Smooth muscle cell (in vitro differentiated cells): Measurements from ENCODE around the gene CERS4. TPM values are rescaled to one million over a fixed set of nuclear protein-coding genes. Genes with fewer than 3 reads are reported as not detected.

Source experiments
- DNase-seq: peaks from one replicate; lab custom pipeline; 2025; ENCODE audit not compliant: unreplicated experiment; lab: John Stamatoyannopoulos, UW
- H2AFZ ChIP-seq: fragments of 200-600 bp; sonication (generic); 2 replicates; pipeline ENCODE4 v1.6.0; 2016; ENCODE audit warnings: antibody characterized with exemption, low read depth, mild to moderate bottlenecking
- H3F3A ChIP-seq: fragments of 200-600 bp; sonication (generic); 2 replicates; pipeline ENCODE4 v1.6.0; 2017; ENCODE audit warnings: antibody characterized with exemption, low read depth
- H3K27ac ChIP-seq: fragments of 200-600 bp; sonication (generic); 2 replicates; pipeline ENCODE4 v1.5.1; 2016; ENCODE audit warnings: low read depth, mild to moderate bottlenecking
- H3K27me3 ChIP-seq: fragments of 200-600 bp; sonication (generic); 2 replicates; pipeline ENCODE4 v1.6.1; 2016; ENCODE audit warnings: low read depth, mild to moderate bottlenecking
- H3K36me3 ChIP-seq: fragments of 200-600 bp; sonication (generic); 2 replicates; pipeline ENCODE4 v1.5.1; 2016; ENCODE audit warnings: low read depth
- H3K4me1 ChIP-seq: fragments of 200-600 bp; sonication (generic); 2 replicates; pipeline ENCODE4 v1.5.1; 2016; ENCODE audit warnings: low read depth
- H3K4me2 ChIP-seq: fragments of 200-600 bp; sonication (generic); 2 replicates; pipeline ENCODE4 v1.6.0; 2016; ENCODE audit warnings: mild to moderate bottlenecking
- H3K4me3 ChIP-seq: fragments of 200-600 bp; sonication (generic); 2 replicates; pipeline ENCODE4 v1.5.1; 2016; ENCODE audit warnings: mild to moderate bottlenecking
- H3K79me2 ChIP-seq: fragments of 200-600 bp; sonication (generic); 2 replicates; pipeline ENCODE4 v1.6.0; 2016; ENCODE audit warnings: low read depth, mild to moderate bottlenecking
- H3K9ac ChIP-seq: fragments of 200-600 bp; sonication (generic); 2 replicates; pipeline ENCODE4 v1.6.0; 2016; ENCODE audit warnings: low read depth
- H3K9me3 ChIP-seq: fragments of 200-600 bp; sonication (generic); replicated peaks from 2 replicates; pipeline ENCODE4 v1.5.1; 2016; ENCODE audit warnings: low read depth
- H4K20me1 ChIP-seq: fragments of 200-600 bp; sonication (generic); 2 replicates; pipeline ENCODE4 v1.6.0; 2016; ENCODE audit warnings: low read depth
- WGBS: methylation state at CpG from one replicate; pipeline ENCODE4 v1.1.7; 2016; ENCODE audit warnings: low lambda C conversion rate; 5-methylcytosine and 5-hydroxymethylcytosine counted together
- polyA plus RNA-seq: library from polyadenylated mRNA; unstranded; fragments of >200 nt; fragmentation: Nextera tagmentation; extraction: Ambion mirVana; gene quantifications from 2 replicates; pipeline ENCODE4 v1.2.1, GENCODE V29; 2016
- total RNA-seq: library from RNA; depleted of rRNA; stranded (reverse); fragments of >200 nt; gene quantifications from 2 replicates; pipeline ENCODE4 v1.2.3, GENCODE V29; 2014
- TF ChIP-seq, protein P1 (sequence below): fragments of 200-600 bp; sonication (generic); IDR thresholded peaks from 2 replicates; pipeline ENCODE4 v1.5.1; 2017; ENCODE audit warnings: borderline replicate concordance, mild to moderate bottlenecking, antibody characterized with exemption; ENCODE audit not compliant: insufficient read depth, poor library complexity, severe bottlenecking

CERS4 gene
- total and polyA plus RNA-seq, 2 experiments from 2014 or later, result 19.9 to 20.9 TPM

DNA sequence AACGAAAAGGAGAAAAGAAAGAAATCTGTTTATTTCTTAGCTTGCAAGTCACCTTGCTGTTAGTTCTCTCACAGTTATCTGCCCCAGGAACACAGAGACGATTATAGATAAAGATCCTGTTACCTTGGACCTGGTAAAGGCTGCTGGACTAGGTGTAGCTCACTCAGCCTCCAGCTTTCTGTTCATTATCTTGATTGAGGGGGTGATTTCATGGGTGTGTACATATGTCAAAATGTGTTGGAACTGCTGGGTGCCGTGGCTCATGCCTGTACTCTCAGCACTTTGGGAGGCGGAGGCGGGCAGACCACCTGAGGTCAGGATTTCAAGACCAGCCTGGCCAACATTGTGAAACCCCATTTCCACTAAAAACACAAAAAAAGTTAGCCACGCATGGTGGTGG lies 27.9 kb downstream of the CERS4 start:
- Histone ChIP-seq H3K79me2 (no peaks in the 10 kb centered on the region), H2AFZ (no peak overlapping the region), H3K9ac (no peak overlapping the region), H3K27me3 (no peaks in the 10 kb centered on the region), H3K36me3 (no peaks in the 10 kb centered on the region), H3K9me3 (no peaks in the 10 kb centered on the region), H3F3A (peaks cover 7% of the 10 kb centered on the region), H3K4me3 (no peak overlapping the region), H3K27ac (no peak overlapping the region), H4K20me1 (peaks cover 14% of the 10 kb centered on the region), H3K4me1 (peaks cover 16% of the 10 kb centered on the region), H3K4me2 (no peak overlapping the region)
- 86% methylated on average over 6 of the region's 6 CpGs for WGBS
- no peak for DNase-seq
- TF ChIP-seq, protein P1, sequence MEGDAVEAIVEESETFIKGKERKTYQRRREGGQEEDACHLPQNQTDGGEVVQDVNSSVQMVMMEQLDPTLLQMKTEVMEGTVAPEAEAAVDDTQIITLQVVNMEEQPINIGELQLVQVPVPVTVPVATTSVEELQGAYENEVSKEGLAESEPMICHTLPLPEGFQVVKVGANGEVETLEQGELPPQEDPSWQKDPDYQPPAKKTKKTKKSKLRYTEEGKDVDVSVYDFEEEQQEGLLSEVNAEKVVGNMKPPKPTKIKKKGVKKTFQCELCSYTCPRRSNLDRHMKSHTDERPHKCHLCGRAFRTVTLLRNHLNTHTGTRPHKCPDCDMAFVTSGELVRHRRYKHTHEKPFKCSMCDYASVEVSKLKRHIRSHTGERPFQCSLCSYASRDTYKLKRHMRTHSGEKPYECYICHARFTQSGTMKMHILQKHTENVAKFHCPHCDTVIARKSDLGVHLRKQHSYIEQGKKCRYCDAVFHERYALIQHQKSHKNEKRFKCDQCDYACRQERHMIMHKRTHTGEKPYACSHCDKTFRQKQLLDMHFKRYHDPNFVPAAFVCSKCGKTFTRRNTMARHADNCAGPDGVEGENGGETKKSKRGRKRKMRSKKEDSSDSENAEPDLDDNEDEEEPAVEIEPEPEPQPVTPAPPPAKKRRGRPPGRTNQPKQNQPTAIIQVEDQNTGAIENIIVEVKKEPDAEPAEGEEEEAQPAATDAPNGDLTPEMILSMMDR, result no peak

DNA sequence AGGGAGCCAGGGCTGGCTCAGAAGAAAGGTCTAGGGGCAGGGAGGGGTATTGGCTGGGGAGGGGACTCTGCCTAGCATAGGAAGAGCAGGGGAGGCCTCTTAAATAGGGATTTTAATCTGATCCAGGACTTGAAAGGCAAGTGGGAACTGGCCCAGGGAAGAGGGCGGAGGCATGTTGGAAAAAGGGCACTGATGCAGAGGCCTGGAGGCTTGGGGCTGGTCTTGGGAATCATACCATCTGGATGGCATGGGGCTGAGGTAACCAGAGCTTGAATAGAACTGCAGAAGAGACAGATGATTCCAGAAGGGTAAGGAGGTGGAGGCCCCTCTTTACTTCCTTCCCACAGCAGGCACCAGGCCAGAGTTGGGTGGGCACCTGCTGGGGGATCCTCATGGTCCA lies 29.1 kb downstream of the CERS4 start:
- H3K79me2 ChIP-seq, result no peaks in the 10 kb centered on the region
- no peak overlapping the region for H3K4me2 ChIP-seq
- DNase-seq, result no peak
- H2AFZ ChIP-seq, result no peak overlapping the region
- no peaks in the 10 kb centered on the region for H3K27me3 ChIP-seq
- no peak overlapping the region for H3K4me3 ChIP-seq
- peaks cover 7% of the 10 kb centered on the region for H3F3A ChIP-seq
- H3K9me3 ChIP-seq, result no peaks in the 10 kb centered on the region
- TF ChIP-seq, protein P1, result no peak
- H3K4me1 ChIP-seq, result peaks cover 16% of the 10 kb centered on the region
- H4K20me1 ChIP-seq, result peaks cover 14% of the 10 kb centered on the region
- no peak overlapping the region for H3K9ac ChIP-seq
- H3K36me3 ChIP-seq, result no peaks in the 10 kb centered on the region
- no peak overlapping the region for H3K27ac ChIP-seq
- 94% methylated on average over 1 of the region's 1 CpG for WGBS

DNA sequence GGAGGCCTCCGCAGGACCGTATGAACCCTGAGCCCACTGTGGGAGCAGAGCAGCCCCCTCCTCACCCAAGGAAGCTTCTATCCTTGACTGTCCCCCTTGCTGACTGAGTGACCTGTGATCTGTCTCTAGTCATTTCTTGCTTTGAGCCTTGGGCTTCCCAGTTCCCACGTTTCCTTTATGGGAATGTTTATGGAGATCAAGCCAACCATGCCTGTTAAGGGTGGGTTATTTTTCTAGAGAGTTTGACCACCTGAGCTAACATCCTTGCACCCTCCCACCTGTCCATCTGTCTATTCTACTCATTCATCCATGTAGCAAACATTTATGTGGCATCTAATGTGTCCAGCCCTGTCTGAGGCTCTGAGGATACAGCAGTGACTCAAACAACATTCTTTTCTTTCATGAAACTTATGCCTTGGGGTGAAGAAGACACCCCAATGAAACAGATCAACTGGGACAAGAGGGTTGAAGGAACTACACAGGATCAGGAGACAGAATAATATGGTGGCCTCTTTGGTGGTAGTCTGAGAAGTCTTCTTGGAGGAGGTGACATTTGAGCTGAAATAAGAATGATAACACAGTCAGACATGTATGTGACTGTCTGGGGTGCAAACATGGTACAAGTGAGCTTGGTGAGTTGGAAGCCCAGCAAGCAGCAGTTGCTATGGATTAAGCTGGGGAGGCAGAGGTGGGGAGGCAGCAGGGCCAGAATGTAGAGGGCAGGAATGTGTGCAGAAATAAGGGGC lies 30.5 kb downstream of the CERS4 start:
- TF ChIP-seq, protein P1, result no peak
- Histone ChIP-seq H4K20me1 (peaks cover 14% of the 10 kb centered on the region), H3K79me2 (no peaks in the 10 kb centered on the region), H3K4me1 (peaks cover 16% of the 10 kb centered on the region), H3K4me3 (no peak overlapping the region), H2AFZ (no peak overlapping the region), H3K27ac (no peak overlapping the region), H3K9ac (no peak overlapping the region), H3F3A (peaks cover 7% of the 10 kb centered on the region), H3K9me3 (no peaks in the 10 kb centered on the region), H3K4me2 (peak overlapping the region; percentile 61), H3K27me3 (no peaks in the 10 kb centered on the region), H3K36me3 (no peaks in the 10 kb centered on the region)
- WGBS, result 98% methylated on average over 3 of the region's 3 CpGs
- DNase-seq, result no peak
